ENCODE data around the gene CABYR.

CABYR gene

GRCh38 chr18:24200494-24201290 lies 61.8 kb downstream of the CABYR start:
- Histone ChIP-seq H3K36me3 (no peaks in the 10 kb centered on the region), H3K27ac (no peak overlapping the region), H3K9me3 (no peaks in the 10 kb centered on the region), H3K27me3 (no peaks in the 10 kb centered on the region), H3K4me1 (no peaks in the 10 kb centered on the region), H4K20me1 (no peaks in the 10 kb centered on the region), H3K4me2 (no peak overlapping the region), H3K4me3 (no peak overlapping the region), H3K9ac (no peak overlapping the region)
- no peak for TF ChIP-seq Cebpa-rat (IDR thresholded peaks at IDR 0.05)

DNA sequence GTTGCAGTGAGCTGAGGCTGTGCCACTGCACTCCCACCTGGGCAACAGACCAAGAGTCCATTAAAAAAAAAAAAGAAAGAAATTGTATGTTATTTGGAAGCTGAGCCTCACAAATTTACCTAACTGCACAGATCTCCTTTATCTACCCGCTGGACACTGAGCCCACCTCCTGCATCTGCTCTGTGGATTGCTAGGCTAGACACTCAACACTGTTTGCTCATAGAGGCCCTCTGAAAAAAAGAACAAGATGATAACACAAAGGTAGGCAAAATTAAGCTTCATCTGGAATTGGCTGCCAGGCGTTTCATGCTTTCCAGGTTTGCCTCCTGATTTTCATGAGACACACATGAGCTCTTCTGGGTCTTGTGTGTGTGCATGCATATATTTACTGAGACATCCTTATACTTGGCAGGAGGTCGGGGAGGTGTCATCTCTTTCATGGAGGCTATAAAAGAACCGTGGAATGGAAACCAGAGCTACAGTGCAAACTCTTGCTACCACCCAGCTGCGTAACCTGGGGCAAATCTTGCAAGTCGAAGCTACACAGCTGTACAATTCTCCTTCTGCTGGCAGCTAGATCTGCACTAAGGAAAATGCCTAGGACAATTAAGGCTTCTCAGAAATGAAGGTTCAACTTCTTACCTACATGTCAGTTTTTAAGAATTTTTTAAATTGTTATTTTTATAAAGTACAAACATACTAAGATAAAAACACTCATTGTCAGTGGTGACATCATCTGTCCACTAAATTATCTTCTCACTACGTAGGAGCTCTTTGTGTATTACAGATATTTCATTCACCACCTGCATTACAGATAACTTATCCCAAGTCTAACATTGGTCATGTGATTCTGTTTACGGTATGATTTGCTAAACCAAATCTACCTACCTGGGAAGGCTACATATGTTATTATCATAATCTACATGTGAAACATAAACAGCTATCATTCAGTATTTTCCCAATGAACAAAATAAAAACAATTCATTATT lies 63.1 kb downstream of the CABYR start:
- Histone ChIP-seq H3K36me3 (no peaks in the 10 kb centered on the region), H3K4me2 (no peak overlapping the region), H3K9me3 (no peaks in the 10 kb centered on the region), H3K27ac (no peak overlapping the region), H3K9ac (no peak overlapping the region), H3K4me1 (no peaks in the 10 kb centered on the region), H3K4me3 (no peak overlapping the region), H4K20me1 (no peaks in the 10 kb centered on the region), H3K27me3 (no peaks in the 10 kb centered on the region)
- TF ChIP-seq Cebpa-rat (IDR thresholded peaks at IDR 0.05), result no peak

DNA sequence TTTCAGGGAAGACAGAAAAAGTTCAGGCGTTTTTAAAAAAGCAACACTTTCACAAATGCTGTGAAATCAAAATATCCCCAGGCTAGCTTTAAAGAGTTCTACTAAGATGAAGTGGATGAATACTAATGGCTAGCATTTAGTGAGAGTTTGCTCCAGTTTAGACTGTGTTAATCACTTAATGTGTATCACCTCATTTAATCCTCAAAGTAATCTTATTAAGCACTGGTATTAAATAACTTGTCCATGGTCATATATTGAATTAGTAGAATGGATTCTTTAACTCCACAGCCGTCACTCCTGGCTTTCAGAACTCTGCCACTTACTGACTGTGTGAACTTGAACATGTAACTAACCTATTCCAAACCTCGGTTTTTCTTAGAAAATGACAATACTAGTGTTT lies 66.0 kb downstream of the CABYR start:
- Histone ChIP-seq H4K20me1 (no peaks in the 10 kb centered on the region), H3K9me3 (no peaks in the 10 kb centered on the region), H3K27me3 (no peaks in the 10 kb centered on the region), H3K9ac (no peak overlapping the region), H3K4me1 (no peaks in the 10 kb centered on the region), H3K4me2 (no peak overlapping the region), H3K4me3 (no peak overlapping the region), H3K36me3 (no peaks in the 10 kb centered on the region), H3K27ac (no peak overlapping the region)
- no peak for TF ChIP-seq Cebpa-rat (IDR thresholded peaks at IDR 0.05)

- no peaks in the 10 kb centered on the region for H3K27me3 ChIP-seq
Measured at GRCh38 chr18:24208270-24209035, 69.6 kb downstream of the CABYR start.

DNA sequence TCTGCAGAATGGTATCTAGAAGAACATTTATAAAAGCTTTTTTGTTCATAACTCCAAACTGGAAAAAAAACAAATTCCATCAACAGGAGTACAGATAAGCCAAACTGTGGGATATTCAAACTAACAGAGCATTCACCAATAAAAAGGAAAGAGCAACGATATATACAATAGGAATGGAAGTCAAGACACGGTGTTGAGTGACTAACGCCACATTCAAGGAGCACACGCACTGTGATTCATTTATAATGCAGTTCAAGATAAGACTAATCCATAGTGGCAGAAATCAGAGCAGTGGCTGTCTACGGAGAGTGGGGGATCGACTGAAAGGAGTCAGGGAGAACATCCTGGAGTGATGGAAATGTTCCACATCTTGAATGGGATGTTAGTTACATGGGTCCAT lies 70.7 kb downstream of the CABYR start:
- H3K9me3 ChIP-seq, result no peaks in the 10 kb centered on the region
- no peaks in the 10 kb centered on the region for H3K4me1 ChIP-seq
- H3K27me3 ChIP-seq, result no peaks in the 10 kb centered on the region
- no peak for TF ChIP-seq Cebpa-rat (IDR thresholded peaks at IDR 0.05)
- no peak overlapping the region for H3K9ac ChIP-seq
- H3K27ac ChIP-seq, result no peak overlapping the region
- H3K36me3 ChIP-seq, result no peaks in the 10 kb centered on the region
- H3K4me3 ChIP-seq, result no peak overlapping the region
- H3K4me2 ChIP-seq, result no peak overlapping the region
- no peaks in the 10 kb centered on the region for H4K20me1 ChIP-seq

More at GRCh38 chr18:24208270-24209035, 69.6 kb downstream of the CABYR start:
- Histone ChIP-seq H3K9me3 (no peaks in the 10 kb centered on the region), H3K4me1 (no peaks in the 10 kb centered on the region), H4K20me1 (no peaks in the 10 kb centered on the region), H3K36me3 (no peaks in the 10 kb centered on the region), H3K9ac (no peak overlapping the region), H3K27ac (no peak overlapping the region), H3K4me2 (no peak overlapping the region), H3K4me3 (no peak overlapping the region)
- no peak for TF ChIP-seq Cebpa-rat (IDR thresholded peaks at IDR 0.05)
